Stimulated activated CD4-positive, alpha-beta T cell treated with anti-CD3 and anti-CD28 coated beads, Interleukin-4, amount 100 ng/mL, for 24 hours (primary cell): ENCODE measurements around the gene MT2A.
A peak's percentile ranks its signal among the peaks of the same experiment; 100 is the strongest.
"Not testable (repeated sequence)": the region's sequence is repeated elsewhere in the genome, so short reads cannot be mapped to it uniquely, and the experiment has no call there.

Source experiments
- DNase-seq: peaks from one replicate; pipeline ENCODE4 v3.0.0-alpha.2; 2020

MT2A gene

GRCh38 chr16:56623184-56623583, 14.8 kb downstream of the MT2A start:
- DNase-seq: not testable (repeated sequence)

GRCh38 chr16:56623637-56624036, 15.3 kb downstream of the MT2A start:
- DNase-seq: no peak

GRCh38 chr16:56625140-56625942, 17.0 kb downstream of the MT2A start, which contains the start of gene MT1E:
Gene MT1E (plus strand): TSS chr16:56625781. CDS start chr16:56625852, 71 bp downstream.
- DNase-seq: peak; percentile 71

GRCh38 chr16:56625943-56626654, 17.7 kb downstream of the MT2A start:
- DNase-seq: no peak

- DNase-seq: no peak
Measured at GRCh38 chr16:56626685-56627084, 18.3 kb downstream of the MT2A start.

GRCh38 chr16:56628486-56629350, 20.3 kb downstream of the MT2A start:
- no peak for DNase-seq

GRCh38 chr16:56629531-56629930, 21.1 kb downstream of the MT2A start:
- DNase-seq: no peak

- DNase-seq: no peak
Measured at GRCh38 chr16:56630134-56630533, 21.8 kb downstream of the MT2A start.

GRCh38 chr16:56631197-56631596, 22.8 kb downstream of the MT2A start:
- no peak for DNase-seq

GRCh38 chr16:56631832-56632155, 23.4 kb downstream of the MT2A start:
- no peak for DNase-seq

GRCh38 chr16:56632156-56632847, 23.9 kb downstream of the MT2A start, which contains the start of gene MT1M:
Gene MT1M (plus strand): TSS chr16:56632659. CDS start chr16:56632732, 73 bp downstream.
- no peak for DNase-seq

GRCh38 chr16:56632848-56633365, 24.5 kb downstream of the MT2A start:
- no peak for DNase-seq

GRCh38 chr16:56633535-56633934, 25.2 kb downstream of the MT2A start:
- no peak for DNase-seq

GRCh38 chr16:56634715-56635440, 26.5 kb downstream of the MT2A start:
- DNase-seq: no peak

- DNase-seq: no peak
Measured at GRCh38 chr16:56635441-56635967, 27.1 kb downstream of the MT2A start.

GRCh38 chr16:56636616-56637413, 28.4 kb downstream of the MT2A start:
- DNase-seq: no peak

GRCh38 chr16:56637814-56638750, 29.7 kb downstream of the MT2A start, which contains the start of gene MT1A:
Gene MT1A (plus strand): TSS chr16:56638666. CDS start chr16:56638739, 73 bp downstream.
- DNase-seq: no peak

GRCh38 chr16:56639045-56639444, 30.7 kb downstream of the MT2A start:
- DNase-seq: no peak

- DNase-seq: no peak
Measured at GRCh38 chr16:56640076-56640475, 31.7 kb downstream of the MT2A start.
